ENCODE data around the gene PTPN12.
"Not testable (repeated sequence)": the region's sequence is repeated elsewhere in the genome, so short reads cannot be mapped to it uniquely, and the experiment has no call there.

The PTPN12 gene

DNA sequence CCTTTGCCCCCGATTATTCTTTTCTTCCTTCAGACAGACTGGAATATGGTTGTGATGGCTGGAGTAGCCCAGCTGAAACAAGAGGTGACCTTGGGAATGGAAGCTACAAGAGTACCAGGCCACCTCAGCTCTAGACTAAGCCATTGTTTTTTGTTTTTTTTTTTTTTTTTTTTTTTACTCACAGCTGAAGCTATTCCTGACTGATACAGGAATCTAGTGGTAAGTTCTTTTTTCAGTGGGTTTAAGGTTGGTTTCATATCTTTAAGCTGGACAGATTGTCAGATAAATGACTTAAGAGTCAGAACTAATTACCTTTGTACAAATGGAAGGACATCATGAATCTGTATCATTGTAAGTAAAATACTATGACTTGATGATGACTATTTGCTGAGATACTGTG, 30.2 kb upstream of the PTPN12 start:
- DNase-seq: no peak
- Histone ChIP-seq H3K9me3 (no peaks in the 10 kb centered on the region), H3K4me3 (ENCODE audit: low read depth, low read length) (no peak overlapping the region), H3K36me3 (no peaks in the 10 kb centered on the region), H3K4me1 (no peaks in the 10 kb centered on the region), H3K27me3 (peaks cover 11% of the 10 kb centered on the region)
- TF ChIP-seq, protein P1, sequence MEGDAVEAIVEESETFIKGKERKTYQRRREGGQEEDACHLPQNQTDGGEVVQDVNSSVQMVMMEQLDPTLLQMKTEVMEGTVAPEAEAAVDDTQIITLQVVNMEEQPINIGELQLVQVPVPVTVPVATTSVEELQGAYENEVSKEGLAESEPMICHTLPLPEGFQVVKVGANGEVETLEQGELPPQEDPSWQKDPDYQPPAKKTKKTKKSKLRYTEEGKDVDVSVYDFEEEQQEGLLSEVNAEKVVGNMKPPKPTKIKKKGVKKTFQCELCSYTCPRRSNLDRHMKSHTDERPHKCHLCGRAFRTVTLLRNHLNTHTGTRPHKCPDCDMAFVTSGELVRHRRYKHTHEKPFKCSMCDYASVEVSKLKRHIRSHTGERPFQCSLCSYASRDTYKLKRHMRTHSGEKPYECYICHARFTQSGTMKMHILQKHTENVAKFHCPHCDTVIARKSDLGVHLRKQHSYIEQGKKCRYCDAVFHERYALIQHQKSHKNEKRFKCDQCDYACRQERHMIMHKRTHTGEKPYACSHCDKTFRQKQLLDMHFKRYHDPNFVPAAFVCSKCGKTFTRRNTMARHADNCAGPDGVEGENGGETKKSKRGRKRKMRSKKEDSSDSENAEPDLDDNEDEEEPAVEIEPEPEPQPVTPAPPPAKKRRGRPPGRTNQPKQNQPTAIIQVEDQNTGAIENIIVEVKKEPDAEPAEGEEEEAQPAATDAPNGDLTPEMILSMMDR (IDR thresholded peaks at IDR 0.05; ENCODE audit: low read depth, low read length): no peak

DNA sequence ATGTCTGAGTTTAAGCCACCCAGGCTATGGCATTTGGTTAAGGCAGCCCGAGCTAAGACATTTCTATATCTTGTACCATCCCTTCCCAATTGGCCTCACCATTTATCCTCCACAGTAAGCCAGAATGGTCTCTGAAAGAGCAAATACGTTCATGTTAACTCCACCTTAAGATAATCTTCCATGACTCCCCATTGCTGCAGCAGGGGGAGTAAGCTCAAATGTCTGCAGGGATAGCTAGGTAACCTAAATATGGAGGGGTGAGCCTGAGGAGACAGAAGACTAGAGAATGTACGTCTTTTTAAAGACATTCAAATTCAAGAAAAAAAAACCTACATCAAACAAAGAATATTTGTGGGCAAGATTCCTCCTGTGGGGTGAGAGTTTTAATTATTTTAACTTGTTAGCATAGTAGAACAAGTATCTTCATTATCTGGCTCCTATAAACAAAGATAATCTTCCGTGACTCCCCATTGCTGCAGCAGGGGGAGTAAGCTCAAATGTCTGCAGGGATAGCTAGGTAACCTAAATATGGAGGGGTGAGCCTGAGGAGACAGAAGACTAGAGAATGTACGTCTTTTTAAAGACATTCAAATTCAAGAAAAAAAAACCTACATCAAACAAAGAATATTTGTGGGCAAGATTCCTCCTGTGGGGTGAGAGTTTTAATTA, 24.0 kb upstream of the PTPN12 start:
- H3K36me3 ChIP-seq; H3K4me1 ChIP-seq; DNase-seq; H3K9me3 ChIP-seq; H3K4me3 ChIP-seq (ENCODE audit: low read depth, low read length); H3K27me3 ChIP-seq: not testable (repeated sequence)

- Histone ChIP-seq H3K36me3 (no peaks in the 10 kb centered on the region), H3K4me3 (ENCODE audit: low read depth, low read length) (no peak overlapping the region), H3K4me1 (no peaks in the 10 kb centered on the region), H3K27me3 (0 out of 2 replicates have a peak, but pooled peaks cover 4% of the 10 kb centered on the region), H3K9me3 (no peaks in the 10 kb centered on the region)
- no peak for DNase-seq
- TF ChIP-seq, protein P1 (IDR thresholded peaks at IDR 0.05; ENCODE audit: low read depth, low read length): no peak
Measured at GRCh38 chr7:77516085-77516484, 21.0 kb upstream of the PTPN12 start.

- Histone ChIP-seq H3K4me1 (no peaks in the 10 kb centered on the region), H3K4me3 (ENCODE audit: low read depth, low read length) (no peak overlapping the region), H3K36me3 (no peaks in the 10 kb centered on the region), H3K9me3 (no peaks in the 10 kb centered on the region), H3K27me3 (no peaks in the 10 kb centered on the region)
- TF ChIP-seq, protein P1 (IDR thresholded peaks at IDR 0.05; ENCODE audit: low read depth, low read length): no peak
- no peak for DNase-seq
Measured at GRCh38 chr7:77520261-77520660, 16.8 kb upstream of the PTPN12 start.

GRCh38 chr7:77521537-77521936, 15.6 kb upstream of the PTPN12 start:
- not testable (repeated sequence) for DNase-seq; H3K4me1 ChIP-seq; H3K36me3 ChIP-seq; H3K9me3 ChIP-seq; H3K4me3 ChIP-seq (ENCODE audit: low read depth, low read length); H3K27me3 ChIP-seq

- Histone ChIP-seq H3K36me3 (no peaks in the 10 kb centered on the region), H3K9me3 (no peaks in the 10 kb centered on the region), H3K27me3 (no peaks in the 10 kb centered on the region), H3K4me1 (no peaks in the 10 kb centered on the region), H3K4me3 (ENCODE audit: low read depth, low read length) (no peak overlapping the region)
- DNase-seq: no peak
- TF ChIP-seq, protein P1 (IDR thresholded peaks at IDR 0.05; ENCODE audit: low read depth, low read length): no peak
Measured at GRCh38 chr7:77524731-77525130, 12.4 kb upstream of the PTPN12 start.

- no peaks in the 10 kb centered on the region for H3K36me3 ChIP-seq
- no peaks in the 10 kb centered on the region for H3K4me1 ChIP-seq
- TF ChIP-seq, protein P1 (IDR thresholded peaks at IDR 0.05; ENCODE audit: low read depth, low read length): no peak
- no peaks in the 10 kb centered on the region for H3K27me3 ChIP-seq
- DNase-seq: no peak
- H3K4me3 ChIP-seq (ENCODE audit: low read depth, low read length): no peak overlapping the region
- H3K9me3 ChIP-seq: no peaks in the 10 kb centered on the region
Measured at GRCh38 chr7:77525231-77525630, 11.9 kb upstream of the PTPN12 start.

All from BE2C (cell line).